ENCODE measurements around the gene GPR132.

The GPR132 gene

DNA sequence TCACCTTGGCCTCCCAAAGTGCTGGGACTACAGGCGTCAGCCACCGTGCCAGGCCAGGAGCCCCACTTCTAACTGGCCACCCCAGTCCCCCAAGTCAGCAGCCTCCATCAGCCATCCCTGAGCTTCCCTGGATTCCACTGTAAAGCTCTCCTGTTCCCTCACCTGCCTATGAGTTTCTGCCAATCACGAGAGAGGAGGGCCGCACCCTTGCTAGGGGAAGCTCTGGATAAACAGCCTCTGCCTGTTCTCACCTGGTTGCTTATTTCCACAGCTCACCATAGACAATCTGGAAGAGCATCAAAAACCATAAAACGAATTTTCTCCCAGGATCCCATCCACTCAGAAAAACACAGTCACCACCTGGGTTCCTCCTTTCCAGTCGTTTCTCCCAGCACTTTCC lies 49.3 kb downstream of the GPR132 start:
- no peak for DNase-seq

DNA sequence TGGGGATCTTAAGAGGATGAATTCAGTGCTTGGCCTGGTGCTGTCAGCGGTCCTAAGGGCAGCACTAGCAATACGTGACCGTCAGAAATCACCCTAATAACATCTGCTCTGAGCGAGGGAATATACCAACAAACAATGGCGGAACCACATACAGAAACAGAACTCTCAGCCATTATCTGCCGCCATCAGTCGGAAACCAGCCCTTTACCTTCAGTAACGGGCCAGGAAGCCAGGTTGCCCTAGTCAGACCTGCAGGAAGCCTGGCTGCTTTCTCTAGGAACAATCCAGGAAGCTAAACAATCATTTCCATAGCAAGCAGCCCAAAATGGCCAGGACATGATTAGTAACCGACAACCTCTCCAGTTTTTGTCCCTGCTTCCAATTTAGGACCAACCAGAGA lies 50.0 kb downstream of the GPR132 start:
- no peak for DNase-seq

GRCh38 chr14:105014631-105015030 lies 50.6 kb downstream of the GPR132 start:
- DNase-seq = no peak

GRCh38 chr14:105014032-105014431 lies 51.2 kb downstream of the GPR132 start:
- no peak for DNase-seq

DNA sequence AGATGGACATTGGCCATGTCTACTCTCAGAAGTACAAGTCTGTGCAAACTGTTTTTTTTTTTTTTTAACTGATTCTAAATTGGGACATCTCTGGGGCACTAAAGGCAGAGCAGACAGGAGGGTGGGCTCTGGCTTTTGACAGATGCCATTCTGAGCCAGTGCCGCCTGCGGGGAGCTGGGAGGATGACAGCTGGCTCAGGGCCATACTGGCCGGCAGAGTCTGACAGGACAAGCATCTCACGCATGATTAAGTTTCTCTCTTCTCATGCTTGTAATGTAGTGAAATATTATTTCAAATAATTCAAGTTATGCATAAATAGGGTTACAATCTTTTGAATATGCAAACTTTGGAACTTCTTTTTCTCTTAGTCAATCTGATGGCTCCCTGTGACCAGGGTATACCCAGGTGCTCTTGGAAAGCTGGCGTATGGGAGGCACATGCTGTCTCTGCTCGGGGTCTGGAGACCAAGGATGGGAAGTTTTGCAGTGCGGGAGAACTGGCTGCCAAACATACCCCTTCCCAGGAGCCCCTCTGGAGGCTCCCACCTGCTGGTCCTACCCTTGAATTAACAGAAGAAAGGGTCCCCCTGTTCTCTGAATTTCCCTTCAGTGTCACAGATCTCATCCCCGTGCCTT lies 52.0 kb downstream of the GPR132 start:
- DNase-seq = no peak

DNA sequence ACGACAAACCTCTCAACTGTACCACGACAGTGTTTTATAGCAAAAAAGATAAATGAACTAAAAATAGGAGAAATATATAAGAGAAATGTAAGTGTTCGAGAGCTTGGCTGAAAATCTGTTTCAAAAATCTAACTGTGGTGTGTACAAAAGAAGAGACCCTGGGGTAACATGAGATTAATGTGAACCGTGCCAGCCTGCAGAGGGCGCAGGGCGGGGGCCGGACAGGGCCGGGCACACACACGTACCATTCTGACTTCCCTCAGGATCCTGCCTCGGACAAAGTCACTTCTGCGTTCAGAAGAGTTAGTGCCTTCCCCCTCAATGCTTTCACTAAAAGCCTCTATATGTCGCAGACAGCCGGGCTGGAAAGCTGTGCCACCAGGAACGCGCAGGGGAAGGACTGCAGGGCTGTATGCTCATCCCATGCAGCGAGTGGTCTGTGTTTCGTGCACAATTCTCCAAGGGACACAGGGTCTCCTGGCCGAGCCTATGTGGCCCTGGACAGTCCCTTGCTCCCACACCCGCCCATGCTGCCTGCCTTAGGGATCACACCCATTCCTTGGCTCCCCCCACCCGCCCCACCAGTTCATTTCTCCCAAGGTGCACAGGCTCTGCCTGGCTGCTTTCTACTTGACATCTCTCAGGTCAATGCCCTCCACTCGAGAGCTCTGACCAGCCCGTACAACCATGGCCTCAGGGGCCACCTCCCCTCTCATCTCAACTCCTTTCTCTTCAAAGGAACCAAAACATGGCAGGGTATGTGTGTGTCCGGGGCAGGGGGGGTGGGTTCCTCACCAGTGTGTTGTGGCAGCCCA lies 52.9 kb downstream of the GPR132 start:
- DNase-seq = no peak

GRCh38 chr14:105011312-105011990 lies 53.8 kb downstream of the GPR132 start:
- no peak for DNase-seq

DNA sequence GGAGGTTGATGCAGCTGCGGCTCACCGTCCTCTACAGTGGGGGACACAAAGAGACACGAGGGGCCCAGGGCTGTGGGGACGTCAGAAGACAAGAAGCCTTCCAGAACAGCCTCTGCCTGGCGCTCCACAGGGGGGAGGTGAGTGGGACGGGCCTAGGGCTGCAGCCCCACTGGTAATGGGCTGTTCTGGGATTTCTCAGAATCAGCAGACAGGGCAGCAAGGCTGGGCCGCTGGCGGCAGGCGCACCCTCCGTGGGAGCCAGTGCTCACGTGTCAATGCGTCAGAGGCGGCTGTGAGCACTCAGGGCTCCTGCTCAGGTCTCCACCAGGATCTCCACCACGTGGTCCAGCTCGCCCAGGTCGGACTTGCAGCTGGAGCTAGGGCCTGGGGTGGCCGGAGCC lies 54.3 kb downstream of the GPR132 start:
- no peak for DNase-seq

GRCh38 chr14:105010106-105010505 lies 55.1 kb downstream of the GPR132 start:
- no peak for DNase-seq

GRCh38 chr14:105007593-105008264 lies 57.5 kb downstream of the GPR132 start:
- no peak for DNase-seq

DNA sequence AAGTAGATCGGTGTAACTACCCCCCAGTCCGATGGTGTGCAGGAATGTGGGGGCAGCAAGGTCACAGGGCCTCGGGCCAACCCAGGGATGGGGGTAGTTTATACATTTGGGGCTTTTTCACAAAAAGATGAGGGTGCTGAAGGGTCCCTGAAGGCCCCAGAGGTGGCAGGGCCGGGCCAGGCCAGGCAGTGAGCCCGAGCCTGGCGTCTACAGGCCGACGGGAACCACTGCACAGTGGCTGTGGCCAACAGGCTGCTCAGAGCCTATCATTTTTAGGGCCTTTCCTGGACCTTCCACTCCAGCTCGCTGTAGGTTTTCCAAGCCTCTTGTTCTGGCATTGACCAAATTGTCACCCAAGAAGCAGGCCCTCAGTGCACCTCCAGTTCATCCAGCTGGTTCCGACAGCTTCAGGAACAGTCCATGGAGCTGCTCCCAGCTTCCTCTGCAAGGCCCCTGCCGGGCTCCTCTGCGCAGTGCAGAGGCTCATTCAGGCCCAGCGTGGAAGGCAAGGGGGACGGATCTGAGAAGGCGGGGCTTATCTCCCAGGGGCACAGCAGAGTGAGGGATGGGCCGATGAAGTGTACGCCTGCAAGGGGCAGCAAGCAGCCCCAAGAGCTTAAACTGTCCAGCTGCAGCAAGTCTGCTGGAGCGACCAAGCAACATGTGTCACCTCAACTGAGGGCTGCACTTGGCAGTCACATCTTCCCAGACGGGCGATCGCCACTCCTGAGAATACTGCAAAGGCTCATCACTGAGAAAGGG lies 58.2 kb downstream of the GPR132 start:
- no peak for DNase-seq

- DNase-seq = no peak
Observed at GRCh38 chr14:105005929-105006830, 59.0 kb downstream of the GPR132 start.

- DNase-seq = no peak
Observed at GRCh38 chr14:105005329-105005928, 59.8 kb downstream of the GPR132 start.

Data from NCI-H2081 treated with DMSO at 0.1 percent for 48 hours (cell line).